ENCODE results near the gene LARP4B.

LARP4B gene

GRCh38 chr10:778626-779330 is 152.7 kb downstream of the LARP4B start:
- TF ChIP-seq EZH2phosphoT487 (IDR thresholded peaks at IDR 0.05; ENCODE audit: borderline replicate concordance, low read length) (no peak), CTCF (IDR thresholded peaks at IDR 0.05; ENCODE audit: low read depth, low read length, poor library complexity, severe bottlenecking) (no peak)
- H3K4me2 ChIP-seq (ENCODE audit: low read length) = no peak overlapping the region
- H3K4me1 ChIP-seq (ENCODE audit: control insufficient read depth, low read length) = no peaks in the 10 kb centered on the region
- H4K20me1 ChIP-seq (ENCODE audit: control insufficient read depth, insufficient read depth, low read depth, low read length) = no peaks in the 10 kb centered on the region
- H3K4me3 ChIP-seq (ENCODE audit: low read length) = no peak overlapping the region
- no peak overlapping the region for H3K27ac ChIP-seq (ENCODE audit: low read depth, low read length)
- no peaks in the 10 kb centered on the region for H3K79me2 ChIP-seq (ENCODE audit: control insufficient read depth, low read length)
- H3K36me3 ChIP-seq (ENCODE audit: control insufficient read depth, low read length) = no peaks in the 10 kb centered on the region
- no peaks in the 10 kb centered on the region for H3F3A ChIP-seq (ENCODE audit: control insufficient read depth, insufficient read depth)
- H3K27me3 ChIP-seq (ENCODE audit: control insufficient read depth, low read length) = peaks cover 5% of the 10 kb centered on the region; the same call in 1 of the 2 replicates
- no peaks in the 10 kb centered on the region for H3K9me2 ChIP-seq (replicated peaks; ENCODE audit: control insufficient read depth, low read length)
- no peaks in the 10 kb centered on the region for H3K9me3 ChIP-seq (ENCODE audit: control insufficient read depth, insufficient read depth, low read length)

- Histone ChIP-seq H3K9me3 (ENCODE audit: control insufficient read depth, insufficient read depth, low read length) (no peaks in the 10 kb centered on the region), H3K4me1 (ENCODE audit: control insufficient read depth, low read length) (no peaks in the 10 kb centered on the region), H3K4me2 (ENCODE audit: low read length) (no peak overlapping the region), H3K4me3 (ENCODE audit: low read length) (no peak overlapping the region), H3F3A (ENCODE audit: control insufficient read depth, insufficient read depth) (no peaks in the 10 kb centered on the region), H3K27ac (ENCODE audit: low read depth, low read length) (no peak overlapping the region), H3K79me2 (ENCODE audit: control insufficient read depth, low read length) (no peaks in the 10 kb centered on the region), H3K27me3 (ENCODE audit: control insufficient read depth, low read length) (peaks cover 5% of the 10 kb centered on the region; the same call in 1 of the 2 replicates), H3K36me3 (ENCODE audit: control insufficient read depth, low read length) (no peaks in the 10 kb centered on the region), H4K20me1 (ENCODE audit: control insufficient read depth, insufficient read depth, low read depth, low read length) (no peaks in the 10 kb centered on the region), H3K9me2 (replicated peaks; ENCODE audit: control insufficient read depth, low read length) (no peaks in the 10 kb centered on the region)
- TF ChIP-seq CTCF (IDR thresholded peaks at IDR 0.05; ENCODE audit: low read depth, low read length, poor library complexity, severe bottlenecking) (no peak), EZH2phosphoT487 (IDR thresholded peaks at IDR 0.05; ENCODE audit: borderline replicate concordance, low read length) (no peak)
Observed at GRCh38 chr10:777913-778479, 153.5 kb downstream of the LARP4B start.

GRCh38 chr10:776772-777171 is 154.7 kb downstream of the LARP4B start:
- H3K9me3 ChIP-seq (ENCODE audit: control insufficient read depth, insufficient read depth, low read length) = no peaks in the 10 kb centered on the region
- H3K36me3 ChIP-seq (ENCODE audit: control insufficient read depth, low read length) = no peaks in the 10 kb centered on the region
- H3F3A ChIP-seq (ENCODE audit: control insufficient read depth, insufficient read depth) = no peaks in the 10 kb centered on the region
- H3K4me2 ChIP-seq (ENCODE audit: low read length) = no peak overlapping the region
- no peak overlapping the region for H3K4me3 ChIP-seq (ENCODE audit: low read length)
- H3K27me3 ChIP-seq (ENCODE audit: control insufficient read depth, low read length) = peaks cover 5% of the 10 kb centered on the region; the same call in 1 of the 2 replicates
- no peaks in the 10 kb centered on the region for H4K20me1 ChIP-seq (ENCODE audit: control insufficient read depth, insufficient read depth, low read depth, low read length)
- H3K9me2 ChIP-seq (replicated peaks; ENCODE audit: control insufficient read depth, low read length) = no peaks in the 10 kb centered on the region
- TF ChIP-seq CTCF (IDR thresholded peaks at IDR 0.05; ENCODE audit: low read depth, low read length, poor library complexity, severe bottlenecking) = no peak
- TF ChIP-seq EZH2phosphoT487 (IDR thresholded peaks at IDR 0.05; ENCODE audit: borderline replicate concordance, low read length) = no peak
- no peaks in the 10 kb centered on the region for H3K79me2 ChIP-seq (ENCODE audit: control insufficient read depth, low read length)
- H3K4me1 ChIP-seq (ENCODE audit: control insufficient read depth, low read length) = no peaks in the 10 kb centered on the region
- no peak overlapping the region for H3K27ac ChIP-seq (ENCODE audit: low read depth, low read length)

All from DOHH2 (cell line).